GM21360 (cell line): ENCODE measurements around the gene RAP2C.
A peak's percentile ranks its signal among the peaks of the same experiment; 100 is the strongest.
"Not testable (repeated sequence)": the region's sequence is repeated elsewhere in the genome, so short reads cannot be mapped to it uniquely, and the experiment has no call there.

Source experiments
- ATAC-seq: cut with Tn5 transposase; IDR thresholded peaks from one replicate; pipeline ENCODE4 v1.9.1; 2021; ENCODE audit warnings: mild to moderate bottlenecking, moderate library complexity; ENCODE audit not compliant: unreplicated experiment

Gene RAP2C

DNA sequence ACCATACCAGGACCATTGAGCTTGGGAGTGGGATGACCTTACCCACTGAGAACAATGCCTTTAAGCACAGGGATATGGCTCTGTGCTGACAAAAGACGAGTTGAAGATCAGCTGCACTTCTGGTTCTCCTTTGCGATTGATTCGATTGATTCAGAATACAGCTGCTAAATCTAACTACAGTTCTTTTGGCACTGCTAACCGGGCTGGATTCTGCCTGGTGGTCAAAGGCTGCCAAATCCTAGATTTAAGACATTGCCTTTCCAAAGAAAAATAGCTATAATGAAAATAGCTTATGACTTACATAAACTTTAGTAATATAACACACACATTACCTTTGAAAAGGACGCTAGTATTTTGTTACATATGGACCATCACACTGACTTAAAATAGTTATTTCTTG lies 18.3 kb downstream of the RAP2C start:
- ATAC-seq, result no peak

- ATAC-seq, result no peak
Measured at GRCh38 chrX:132199941-132200340, 19.3 kb downstream of the RAP2C start.

DNA sequence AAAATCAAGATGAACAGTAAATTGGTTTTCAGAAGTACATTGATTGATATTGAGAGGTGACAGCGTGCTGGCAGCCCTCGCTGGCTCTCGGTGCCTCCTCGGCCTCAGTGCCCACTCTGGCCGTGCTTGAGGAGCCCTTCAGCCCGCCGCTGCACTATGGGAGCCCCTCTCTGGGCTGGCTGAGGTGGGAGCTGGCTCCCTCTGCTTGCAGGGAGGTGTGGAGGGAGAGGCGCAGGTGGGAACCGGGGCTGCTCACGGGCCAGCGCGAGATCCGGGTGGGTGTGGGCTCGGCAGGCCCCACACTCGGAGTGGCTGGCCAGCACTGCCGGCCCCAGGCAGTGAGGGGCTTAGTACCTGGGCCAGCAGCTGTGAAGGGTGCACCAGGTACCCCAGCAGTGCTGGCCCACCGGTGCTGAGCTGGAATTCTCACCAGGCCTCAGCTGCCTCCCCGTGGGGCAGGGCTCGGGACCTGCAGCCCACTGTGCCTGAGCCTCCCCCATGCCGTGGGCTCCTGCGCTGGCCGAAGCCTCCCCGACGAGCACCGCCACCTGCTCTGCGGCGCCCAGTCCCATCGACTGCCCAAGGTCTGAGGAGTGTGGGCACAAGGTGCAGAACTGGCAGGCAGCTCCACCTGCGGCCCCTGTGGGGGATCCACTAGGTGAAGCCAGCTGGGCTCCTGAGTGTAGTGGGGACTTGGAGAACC lies 25.2 kb downstream of the RAP2C start:
- no peak for ATAC-seq

GRCh38 chrX:132191938-132192337 lies 27.3 kb downstream of the RAP2C start:
- ATAC-seq, result no peak

- no peak for ATAC-seq
Measured at GRCh38 chrX:132188175-132188574, 31.1 kb downstream of the RAP2C start.

DNA sequence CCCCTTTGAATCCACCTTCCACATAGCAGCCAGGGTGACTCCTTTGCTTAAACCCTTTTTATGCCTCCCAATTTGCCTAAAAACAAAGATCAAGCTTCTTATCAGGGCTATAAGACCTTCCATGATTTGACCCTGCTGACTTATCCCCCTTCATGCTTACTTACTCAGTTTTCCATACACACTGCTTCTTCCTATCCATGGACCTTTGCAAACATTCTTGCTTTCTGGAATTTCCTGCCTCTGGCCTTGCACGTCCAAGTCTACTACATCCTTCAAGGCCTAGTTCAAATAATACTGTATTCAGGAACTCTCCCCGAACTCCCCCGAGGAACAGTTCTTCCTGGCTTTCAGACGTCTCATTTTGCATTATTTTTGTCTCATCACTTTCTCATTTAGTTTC lies 31.8 kb downstream of the RAP2C start:
- ATAC-seq, result no peak

- no peak for ATAC-seq
Measured at GRCh38 chrX:132184871-132185270, 34.4 kb downstream of the RAP2C start.

DNA sequence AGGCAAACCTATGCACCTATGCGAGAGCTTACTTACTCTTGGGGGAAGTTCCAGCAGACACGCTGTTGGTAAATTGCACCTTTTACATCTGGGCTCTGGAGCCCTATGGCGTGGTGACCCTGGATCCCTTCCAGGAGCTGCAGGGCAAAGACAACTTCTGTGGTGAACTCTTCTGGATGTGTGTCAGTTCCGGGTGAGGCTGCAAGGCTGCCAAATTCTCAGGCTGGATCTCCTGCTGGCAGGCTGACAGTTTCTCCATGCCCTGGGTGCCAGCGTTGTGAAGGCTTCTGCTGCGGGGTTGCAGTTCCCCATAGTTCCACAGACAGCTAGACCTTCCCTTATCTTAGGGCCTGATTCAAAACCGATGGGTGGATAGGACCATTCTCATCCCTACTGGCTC lies 37.9 kb downstream of the RAP2C start:
- no peak for ATAC-seq

- no peak for ATAC-seq
Measured at GRCh38 chrX:132180929-132181328, 38.3 kb downstream of the RAP2C start.

DNA sequence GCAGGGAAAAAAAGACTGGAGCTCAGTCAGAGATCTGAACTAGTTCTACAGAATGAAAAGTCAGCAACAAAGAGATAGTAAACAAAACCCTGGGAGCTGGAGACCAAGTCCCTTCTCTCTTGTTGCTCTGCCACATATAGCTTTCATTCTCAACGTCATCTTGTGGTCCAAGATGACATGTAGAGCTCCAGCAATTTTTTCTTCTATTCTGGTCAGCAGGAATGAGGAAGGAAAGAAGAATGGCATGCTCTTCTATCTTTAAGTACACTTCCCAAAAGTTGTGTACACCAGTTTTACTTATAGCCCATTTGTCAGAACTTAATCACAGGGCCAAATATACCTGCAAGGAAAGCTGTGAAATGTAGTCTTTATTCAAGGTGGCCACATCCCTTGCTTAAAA lies 45.6 kb downstream of the RAP2C start:
- ATAC-seq, result no peak

GRCh38 chrX:132171881-132172280 lies 47.4 kb downstream of the RAP2C start:
- ATAC-seq, result no peak

DNA sequence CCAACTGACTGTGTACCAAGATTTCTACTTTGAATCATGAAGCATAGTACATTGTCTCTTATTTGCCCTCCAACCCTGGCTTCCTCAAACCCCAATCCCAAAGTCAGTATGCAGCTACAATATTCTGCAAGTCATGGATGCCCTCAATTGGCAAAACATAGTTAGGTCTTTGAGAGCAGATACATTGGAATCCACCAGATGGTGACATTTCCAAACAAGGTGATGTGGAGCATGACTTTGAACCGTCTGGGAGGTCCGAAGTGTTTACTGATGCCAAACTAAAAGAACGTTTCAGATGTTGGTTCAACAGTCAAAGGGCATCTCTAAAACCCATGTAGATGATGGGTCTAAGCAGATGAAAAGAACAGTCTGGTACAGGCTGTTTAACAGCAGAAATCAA lies 47.8 kb downstream of the RAP2C start:
- no peak for ATAC-seq

DNA sequence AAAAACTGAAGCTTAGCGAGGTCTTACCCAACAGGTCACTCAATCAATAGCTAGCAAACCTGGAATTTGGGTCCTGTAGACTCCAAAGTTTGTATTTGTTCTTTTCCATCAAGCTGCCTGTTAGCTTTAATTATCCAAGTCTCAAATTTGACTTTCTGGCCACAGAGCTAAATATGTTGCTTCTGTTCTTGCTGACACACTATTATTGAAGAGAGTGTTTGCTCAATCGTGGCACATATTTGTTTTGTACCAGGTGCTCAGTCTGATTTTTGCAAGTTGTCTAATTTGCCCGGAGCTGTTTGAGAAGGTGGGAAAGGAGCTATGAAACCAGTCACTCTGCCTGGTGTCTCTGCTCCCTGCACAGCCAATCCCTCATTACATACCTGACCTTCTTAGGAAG lies 49.7 kb downstream of the RAP2C start:
- no peak for ATAC-seq

- ATAC-seq, result no peak
Measured at GRCh38 chrX:132165651-132166050, 53.6 kb downstream of the RAP2C start.

DNA sequence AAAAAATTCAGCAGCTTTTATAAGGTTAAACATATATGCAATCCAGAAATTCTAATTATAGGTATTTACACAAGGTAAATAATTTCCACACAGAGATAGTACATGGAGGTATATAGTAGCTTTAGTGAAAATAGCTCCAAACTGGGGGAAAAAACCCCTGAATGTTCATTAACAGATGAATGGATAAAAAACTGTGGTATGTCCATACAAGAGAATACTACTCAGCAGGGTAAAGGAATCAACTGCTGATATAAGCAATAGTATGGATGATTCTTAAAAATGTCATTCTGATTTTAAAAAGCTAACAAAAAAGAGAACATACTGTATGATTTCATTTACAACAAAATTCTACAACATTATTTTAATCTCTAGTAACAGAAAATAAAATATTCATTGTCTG lies 54.2 kb downstream of the RAP2C start:
- ATAC-seq, result no peak

GRCh38 chrX:132163094-132163493 lies 56.2 kb downstream of the RAP2C start:
- ATAC-seq, result not testable (repeated sequence)

DNA sequence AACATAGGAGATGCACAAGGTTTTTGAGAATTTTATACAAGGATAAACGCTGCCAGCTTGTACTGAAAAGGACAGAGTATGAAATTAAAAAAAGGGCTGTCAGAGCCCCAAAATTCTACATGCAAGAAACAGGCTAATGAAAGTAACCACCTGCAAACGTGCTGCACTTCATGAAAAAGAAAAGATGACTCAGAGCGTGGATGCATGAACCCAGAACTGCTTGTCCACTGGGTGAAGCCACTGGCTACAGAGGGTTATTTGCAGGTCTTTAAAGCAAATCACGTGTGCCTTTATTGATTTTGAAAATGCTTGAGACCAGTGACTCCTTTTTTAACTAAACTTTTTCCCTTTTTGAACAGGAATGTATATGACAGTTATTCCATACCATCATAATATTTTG lies 66.1 kb downstream of the RAP2C start:
- peak; percentile 87 for ATAC-seq
